Right lobe of liver (tissue), 6 donors: ENCODE measurements around the gene DKKL1. TPM values are rescaled to one million over a fixed set of nuclear protein-coding genes. Genes with fewer than 3 reads are reported as not detected.

Source experiments
- ATAC-seq, 4 donors: fragments of 200-7000 bp; cut with Tn5 transposase; one replicate each; pipeline ENCODE4 v1.9.1; 2020; ENCODE audit warnings: mild to moderate bottlenecking in 4 of 4, moderate library complexity in 4 of 4
- DNase-seq, 3 donors: peaks; one replicate each; pipeline ENCODE4 v3.0.0-alpha.2; 2020
- H3K27ac ChIP-seq, 3 donors: fragments of 200-600 bp; one replicate each; pipeline ENCODE4 v1.8.0; 2022
- H3K27me3 ChIP-seq, 2 donors: fragments of 200-600 bp; one replicate each; pipeline ENCODE4 v1.8.0; 2022
- H3K36me3 ChIP-seq, 4 donors: fragments of 200-600 bp; sonication (generic) in 1 of 4; one replicate each; pipeline versions ENCODE4 v1.5.1 to v1.8.0; 2017 to 2022; ENCODE audit warnings: control low read depth in 1 of 4
- H3K4me1 ChIP-seq, 4 donors: fragments of 200-600 bp; sonication (generic) in 1 of 4; one replicate each; pipeline versions ENCODE4 v1.5.1 to v1.8.0; 2017 to 2022; ENCODE audit warnings: control low read depth in 1 of 4
- H3K4me3 ChIP-seq, 3 donors: fragments of 200-600 bp; one replicate each; pipeline ENCODE4 v1.8.0; 2022
- H3K9me3 ChIP-seq, 4 donors: fragments of 200-600 bp; sonication (generic) in 1 of 4; one replicate each; pipeline versions ENCODE4 v1.5.1 to v1.8.0; 2017 to 2022; ENCODE audit warnings: control low read depth in 1 of 4
- POLR2A ChIP-seq: fragments of 450-650 bp; IDR thresholded peaks from one replicate; pipeline ENCODE4 v1.6.1; 2017; ENCODE audit warnings: antibody characterized with exemption, mild to moderate bottlenecking
- WGBS: methylation state at CpG from one replicate; pipeline ENCODE4 v1.1.6; 2018; ENCODE audit warnings: low coverage, low lambda C conversion rate; ENCODE audit not compliant: insufficient coverage; ENCODE audit errors: missing lambda C conversion rate; 5-methylcytosine and 5-hydroxymethylcytosine counted together
- intact Hi-C, 2 donors: fragments of 100-400 bp; cut with DNase I; formaldehyde crosslinking; loops; one replicate each; pipeline versions ENCODE4 v1.11.2 to v1.14.1; 2022
- total RNA-seq, 6 experiments: library from RNA; depleted of rRNA in 2 of 6; stranded (reverse); fragments of >200 nt in 2 of 6; fragmentation: NEBNext Ultra II Directional in 3 of 6; extraction: Animal tissue kit (Norgen Biotek cat#: 25700) in 3 of 6; gene quantifications; one replicate each; pipeline versions ENCODE4 v1.1.0 to v1.2.4, GENCODE V29; 2016 to 2023
- TF ChIP-seq, protein P1 (sequence below), 4 donors: fragments of 200-600 bp in 3 of 4; fragments of 450-650 bp in 1 of 4; IDR thresholded peaks; one replicate each; pipeline versions ENCODE4 v1.5.1 to v1.8.0; 2016 to 2022; ENCODE audit warnings: antibody characterized with exemption in 4 of 4, mild to moderate bottlenecking in 2 of 4
- donor health status: DM: no; HTN: yes; CAD: no.
- donor health status: DM: no; HTN: no; CAD: no.
- donor health status: DM: no; HTN: no; CAD: no.
- donor health status: DM: no; HTN: yes; CAD: no.
- donor health status: DM: no; HTN: yes; CAD: no.

The DKKL1 gene
- total RNA-seq, 6 experiments from 2014 or later: not detected

DNA sequence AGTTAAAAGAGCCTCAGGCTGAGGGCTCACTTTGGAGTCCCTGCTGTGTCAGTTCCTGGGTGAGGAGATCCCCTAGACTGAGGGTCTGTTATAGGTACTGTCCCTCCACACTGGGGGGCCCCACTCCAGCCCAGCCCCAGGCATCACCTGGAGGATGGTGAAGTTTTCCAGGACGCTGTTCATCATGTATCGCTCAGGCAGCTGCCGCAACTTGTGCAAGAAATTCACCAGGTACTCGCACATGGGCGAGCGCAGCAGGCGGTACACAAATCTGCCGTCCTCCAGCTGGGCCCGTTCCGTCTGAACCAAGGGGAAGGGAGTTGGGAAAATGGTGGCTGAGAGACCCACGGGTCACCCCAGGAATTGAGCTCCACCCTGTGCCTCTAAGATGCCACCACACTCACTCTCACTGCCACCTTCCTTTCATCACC, 21.4 kb upstream of the DKKL1 start:
- Histone ChIP-seq H3K4me3 (no peak overlapping the region), H3K27me3 (no peaks in the 10 kb centered on the region), H3K36me3 (peaks cover 0 to 7% (median 0%) of the 10 kb centered on the region in 4 donors), H3K9me3 (no peaks in the 10 kb centered on the region), H3K4me1 (peaks cover 0 to 8% (median 4%) of the 10 kb centered on the region in 4 donors), H3K27ac (no peak overlapping the region)
- DNase-seq (peak in 2 of 3 donors; percentile 14 to 31), ATAC-seq (no peak)
- no peak for TF ChIP-seq POLR2A
- TF ChIP-seq, protein P1, sequence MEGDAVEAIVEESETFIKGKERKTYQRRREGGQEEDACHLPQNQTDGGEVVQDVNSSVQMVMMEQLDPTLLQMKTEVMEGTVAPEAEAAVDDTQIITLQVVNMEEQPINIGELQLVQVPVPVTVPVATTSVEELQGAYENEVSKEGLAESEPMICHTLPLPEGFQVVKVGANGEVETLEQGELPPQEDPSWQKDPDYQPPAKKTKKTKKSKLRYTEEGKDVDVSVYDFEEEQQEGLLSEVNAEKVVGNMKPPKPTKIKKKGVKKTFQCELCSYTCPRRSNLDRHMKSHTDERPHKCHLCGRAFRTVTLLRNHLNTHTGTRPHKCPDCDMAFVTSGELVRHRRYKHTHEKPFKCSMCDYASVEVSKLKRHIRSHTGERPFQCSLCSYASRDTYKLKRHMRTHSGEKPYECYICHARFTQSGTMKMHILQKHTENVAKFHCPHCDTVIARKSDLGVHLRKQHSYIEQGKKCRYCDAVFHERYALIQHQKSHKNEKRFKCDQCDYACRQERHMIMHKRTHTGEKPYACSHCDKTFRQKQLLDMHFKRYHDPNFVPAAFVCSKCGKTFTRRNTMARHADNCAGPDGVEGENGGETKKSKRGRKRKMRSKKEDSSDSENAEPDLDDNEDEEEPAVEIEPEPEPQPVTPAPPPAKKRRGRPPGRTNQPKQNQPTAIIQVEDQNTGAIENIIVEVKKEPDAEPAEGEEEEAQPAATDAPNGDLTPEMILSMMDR (IDR thresholded peaks at IDR 0.05): no peak
- intact Hi-C loops: no loop called here
- WGBS: 53% methylated on average over 2 of the region's 11 CpGs

GRCh38 chr19:49343123-49343522, 20.6 kb upstream of the DKKL1 start:
- H3K36me3 ChIP-seq: peaks cover 0 to 7% (median 0%) of the 10 kb centered on the region in 4 donors
- DNase-seq (no peak), ATAC-seq (no peak)
- H3K27ac ChIP-seq: no peak overlapping the region
- no peak overlapping the region for H3K4me3 ChIP-seq
- peaks cover 0 to 8% (median 4%) of the 10 kb centered on the region in 4 donors for H3K4me1 ChIP-seq
- WGBS: no CpG with 5 or more reads among the region's 7 CpGs
- no peaks in the 10 kb centered on the region for H3K27me3 ChIP-seq
- H3K9me3 ChIP-seq: no peaks in the 10 kb centered on the region
- TF ChIP-seq, protein P1 (IDR thresholded peaks at IDR 0.05): no peak
- TF ChIP-seq POLR2A: no peak
- intact Hi-C loops: no loop called here

DNA sequence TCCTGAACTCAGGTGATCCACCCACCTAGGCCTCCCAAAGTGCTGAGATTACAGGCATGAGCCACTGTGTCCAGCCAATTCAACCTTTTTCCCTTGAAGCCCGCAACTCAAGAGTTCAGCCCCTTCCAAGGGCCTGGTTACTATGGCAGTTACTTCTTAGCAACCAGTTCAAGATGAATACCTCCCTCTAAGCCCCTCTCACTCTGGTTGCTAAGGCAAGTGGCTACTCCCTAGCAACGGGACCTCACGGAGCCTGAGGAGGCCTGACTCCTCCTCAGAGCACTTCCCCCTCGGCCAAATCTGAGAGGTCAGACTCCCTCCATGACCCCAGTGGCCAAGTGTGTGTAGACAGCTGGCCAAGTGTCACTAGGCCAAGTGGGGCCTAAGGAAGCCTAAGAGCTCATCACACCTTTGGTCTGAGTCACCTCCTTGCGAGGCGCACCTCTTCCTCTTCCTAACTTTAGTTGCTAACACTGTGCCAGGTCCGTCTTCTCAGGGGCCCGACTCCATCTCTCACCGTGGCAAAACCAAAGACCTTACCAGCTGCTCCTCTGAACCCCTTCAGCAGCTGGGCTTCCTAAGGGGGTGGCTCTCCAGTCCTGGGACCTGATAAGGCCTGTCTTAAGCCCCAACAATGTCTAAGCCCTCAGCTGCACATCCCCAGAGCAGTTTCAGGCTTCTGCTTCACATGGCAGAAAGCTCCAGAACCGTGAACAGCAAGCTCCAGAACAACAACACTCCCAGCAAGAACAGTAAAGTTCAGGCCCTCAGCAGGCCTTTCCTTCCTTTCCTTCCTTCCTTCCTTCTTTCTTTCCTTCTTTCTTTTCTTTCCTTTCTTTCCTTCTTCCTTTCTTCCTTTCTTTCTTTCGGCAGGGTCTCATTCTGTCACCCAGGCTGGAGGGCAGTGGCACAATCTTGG, 18.9 kb upstream of the DKKL1 start:
- no peak for ATAC-seq
- Histone ChIP-seq H3K4me1 (peaks cover 0 to 8% (median 3%) of the 10 kb centered on the region in 4 donors), H3K36me3 (peaks cover 0 to 7% (median 0%) of the 10 kb centered on the region in 4 donors), H3K27ac (no peak overlapping the region), H3K9me3 (no peaks in the 10 kb centered on the region), H3K4me3 (no peak overlapping the region), H3K27me3 (no peaks in the 10 kb centered on the region)
- 81% methylated on average over 5 of the region's 11 CpGs for WGBS
- no peak for DNase-seq
- intact Hi-C loops: no loop called here
- TF ChIP-seq, protein P1 (IDR thresholded peaks at IDR 0.05): no peak
- no peak for TF ChIP-seq POLR2A

DNA sequence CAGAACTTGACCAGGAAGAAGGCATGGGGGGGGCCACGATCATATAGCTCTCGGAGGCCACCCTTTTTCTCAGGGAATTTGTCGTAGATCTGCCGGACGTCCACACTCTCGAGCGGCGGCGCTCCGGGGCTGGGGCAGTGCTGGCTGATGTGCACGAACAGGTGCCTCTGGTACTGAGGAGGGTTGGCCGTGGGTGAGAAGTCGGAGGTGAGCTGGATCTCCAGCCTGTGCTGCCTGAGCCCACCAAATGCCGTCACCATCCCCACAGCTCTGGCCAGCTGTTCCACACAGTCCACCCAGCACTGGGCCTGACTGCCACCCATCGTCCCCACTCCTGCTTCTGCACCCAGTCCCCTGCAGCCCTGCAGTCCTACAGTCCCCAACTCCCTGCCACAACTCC, 16.5 kb upstream of the DKKL1 start:
- no peak overlapping the region for H3K27ac ChIP-seq
- no CpG with 5 or more reads among the region's 15 CpGs for WGBS
- no peak for DNase-seq
- no peaks in the 10 kb centered on the region for H3K9me3 ChIP-seq
- peaks cover 0 to 7% (median 0%) of the 10 kb centered on the region in 4 donors for H3K36me3 ChIP-seq
- H3K4me1 ChIP-seq: no peaks in the 10 kb centered on the region
- intact Hi-C loops: no loop called here
- no peak for TF ChIP-seq POLR2A
- TF ChIP-seq, protein P1 (IDR thresholded peaks at IDR 0.05): no peak
- no peaks in the 10 kb centered on the region for H3K27me3 ChIP-seq
- H3K4me3 ChIP-seq: no peak overlapping the region
- peak in 1 of 4 donors; percentile 29 for ATAC-seq
